IMR-90 (cell line): ENCODE measurements around the gene TAS2R1.

Experiments used
- CEBPB ChIP-seq: IDR thresholded peaks from 2 replicates; pipeline ENCODE4 v1.6.1; 2012; ENCODE audit warnings: low read depth, low read length, improper control_type of control experiment
- CTCF ChIP-seq: conservative IDR thresholded peaks from 2 replicates; pipeline ENCODE4 v1.5.1; 2012; ENCODE audit warnings: mild to moderate bottlenecking, low read depth, low read length, improper control_type of control experiment
- ELK1 ChIP-seq: fragments of 150-350 bp; IDR thresholded peaks from 2 replicates; pipeline ENCODE4 v1.6.1; 2016; ENCODE audit warnings: low read depth, mild to moderate bottlenecking, low read length, moderate library complexity, borderline replicate concordance
- FOS ChIP-seq: fragments of 150-350 bp; IDR thresholded peaks from 2 replicates; pipeline ENCODE4 v1.6.1; 2016; ENCODE audit warnings: low read depth, low read length
- MAFK ChIP-seq: IDR thresholded peaks from 2 replicates; pipeline ENCODE4 v1.6.1; 2012; ENCODE audit warnings: low read depth, low read length, improper control_type of control experiment
- POLR2A ChIP-seq: IDR thresholded peaks from 2 replicates; pipeline ENCODE4 v1.6.1; 2012; ENCODE audit warnings: mild to moderate bottlenecking, low read depth, low read length
- RCOR1 ChIP-seq: IDR thresholded peaks from 2 replicates; pipeline ENCODE4 v1.6.1; 2012; ENCODE audit warnings: mild to moderate bottlenecking, low read length, improper control_type of control experiment; ENCODE audit not compliant: insufficient replicate concordance

- TF ChIP-seq POLR2A (no peak), CTCF (no peak), CEBPB (no peak), ELK1 (no peak), RCOR1 (no peak), FOS (no peak), MAFK (no peak)
These were observed 40.2 kb upstream of the TAS2R1 start for GRCh38 chr5:9670371-9670770.
